MM.1S (cell line): ENCODE measurements around the gene XRN1.

Source experiments
- DNase-seq: peaks from one replicate; pipeline ENCODE4 v3.0.0-alpha.2; 2015
- H2AFZ ChIP-seq: fragments of 300-600 bp; sonication (generic); 2 replicates; pipeline ENCODE4 v1.6.0; 2016; ENCODE audit warnings: antibody characterized with exemption, low read length
- H3F3A ChIP-seq: fragments of 300-600 bp; sonication (generic); 2 replicates; pipeline ENCODE4 v1.6.1; 2016; ENCODE audit warnings: mild to moderate bottlenecking, antibody characterized with exemption, low read length, moderate library complexity, mixed read lengths; ENCODE audit not compliant: insufficient read depth
- H3K27ac ChIP-seq: fragments of 300-600 bp; sonication (generic); 2 replicates; pipeline ENCODE4 v1.5.1; 2016; ENCODE audit warnings: mild to moderate bottlenecking, low read length
- H3K27me3 ChIP-seq: fragments of 300-600 bp; sonication (generic); replicated peaks from 2 replicates; pipeline ENCODE4 v1.6.0; 2016; ENCODE audit warnings: low read length; ENCODE audit not compliant: insufficient read depth
- H3K36me3 ChIP-seq: fragments of 300-600 bp; sonication (generic); replicated peaks from 2 replicates; pipeline ENCODE4 v1.6.1; 2016; ENCODE audit warnings: mild to moderate bottlenecking, low read length, mixed read lengths; ENCODE audit not compliant: insufficient read depth
- H3K4me1 ChIP-seq: fragments of 300-600 bp; sonication (generic); 2 replicates; pipeline ENCODE4 v1.6.1; 2016; ENCODE audit warnings: low read length, mixed read lengths
- H3K4me2 ChIP-seq: fragments of 300-600 bp; sonication (generic); 2 replicates; pipeline ENCODE4 v1.6.0; 2016; ENCODE audit warnings: low read depth, low read length
- H3K4me3 ChIP-seq: fragments of 300-600 bp; sonication (generic); 2 replicates; pipeline ENCODE4 v1.5.1; 2016; ENCODE audit warnings: low read length, mixed read lengths
- H3K79me2 ChIP-seq: fragments of 300-600 bp; sonication (generic); 2 replicates; pipeline ENCODE4 v1.6.1; 2016; ENCODE audit warnings: mixed run types, low read length, mixed read lengths
- H3K9ac ChIP-seq: fragments of 300-600 bp; sonication (generic); 2 replicates; pipeline ENCODE4 v1.6.1; 2016; ENCODE audit warnings: low read length, mixed read lengths
- H3K9me2 ChIP-seq: fragments of 300-600 bp; sonication (generic); replicated peaks from 2 replicates; pipeline ENCODE4 v1.6.1; 2016; ENCODE audit warnings: mild to moderate bottlenecking, low read length, mixed read lengths; ENCODE audit not compliant: insufficient read depth
- H3K9me3 ChIP-seq: fragments of 300-600 bp; sonication (generic); replicated peaks from 2 replicates; pipeline ENCODE4 v1.6.1; 2016; ENCODE audit warnings: mild to moderate bottlenecking, low read length, mixed read lengths; ENCODE audit not compliant: insufficient read depth
- H4K20me1 ChIP-seq: fragments of 300-600 bp; sonication (generic); 2 replicates; pipeline ENCODE4 v1.6.1; 2016; ENCODE audit warnings: mild to moderate bottlenecking, low read length, moderate library complexity, mixed read lengths; ENCODE audit not compliant: insufficient read depth
- CTCF ChIP-seq: fragments of 300-600 bp; sonication (generic); IDR thresholded peaks from 2 replicates; pipeline ENCODE4 v1.5.1; 2016; ENCODE audit warnings: antibody characterized with exemption, low read length, mixed read lengths
- EZH2 ChIP-seq: fragments of 300-600 bp; sonication (generic); optimal IDR thresholded peaks from 2 replicates; pipeline ENCODE3; 2017; ENCODE audit warnings: low read depth, mild to moderate bottlenecking, antibody characterized with exemption, low read length, mixed read lengths
- EZH2phosphoT487 ChIP-seq: fragments of 300-600 bp; sonication (generic); IDR thresholded peaks from 2 replicates; pipeline ENCODE4 v1.6.1; 2018; ENCODE audit warnings: antibody characterized with exemption, low read length

The XRN1 gene

DNA sequence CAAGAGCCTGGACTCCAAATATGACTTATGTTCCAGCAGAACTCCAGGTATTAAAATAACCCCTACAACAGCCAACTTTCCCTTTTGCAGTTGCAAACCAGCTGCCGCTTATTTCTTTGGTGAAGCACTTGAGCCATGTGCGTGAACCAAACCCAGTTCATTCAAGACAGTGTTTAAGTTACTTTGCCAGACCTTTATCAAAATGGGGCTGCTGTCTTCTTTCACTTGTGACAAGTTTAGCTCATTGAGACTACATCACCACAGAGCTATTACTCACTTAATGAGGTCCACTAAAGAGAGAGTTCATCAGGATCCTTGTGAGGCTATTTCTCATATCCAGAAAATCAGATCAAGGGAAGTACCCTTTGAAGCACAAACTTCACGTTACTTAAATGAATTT lies 2.4 kb upstream of the XRN1 start:
- TF ChIP-seq EZH2 = no peak
- TF ChIP-seq EZH2phosphoT487 = no peak
- no peak for TF ChIP-seq CTCF
- no peaks in the 10 kb centered on the region for H3K36me3 ChIP-seq
- peaks cover 26% of the 10 kb centered on the region for H3K79me2 ChIP-seq

DNA sequence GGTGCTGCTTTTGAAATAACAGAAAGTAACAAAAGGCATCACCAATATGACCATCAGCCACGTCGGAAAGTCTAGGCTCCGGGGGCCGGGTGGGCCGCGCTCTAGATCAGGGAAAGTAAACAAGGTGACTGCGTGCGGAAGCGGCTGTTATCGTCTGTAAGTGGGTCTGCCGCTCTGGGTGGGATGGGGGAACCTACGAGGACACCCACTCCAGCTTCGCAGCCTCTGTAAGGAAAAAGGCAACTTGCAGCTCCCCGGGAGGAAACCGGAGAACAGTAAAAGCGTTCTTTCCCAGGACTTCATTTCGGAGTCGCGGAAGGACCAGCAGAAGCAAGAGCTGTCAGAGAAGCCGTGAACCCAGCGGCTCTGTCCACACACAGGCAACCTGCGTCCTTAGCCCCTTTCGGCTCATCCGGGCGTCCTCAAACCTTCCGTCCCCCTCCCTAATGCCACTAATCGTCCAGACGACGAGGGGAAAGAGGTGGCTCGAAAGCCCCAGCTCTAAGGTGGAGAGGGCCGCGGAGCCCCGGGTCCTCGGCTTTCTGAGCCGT lies 461 bp downstream of the XRN1 start:
- no peaks in the 10 kb centered on the region for H3K9me3 ChIP-seq
- H3K79me2 ChIP-seq = peaks cover 54% of the 10 kb centered on the region
- TF ChIP-seq CTCF = no peak
- TF ChIP-seq EZH2 = no peak
- no peak for TF ChIP-seq EZH2phosphoT487
- no peaks in the 10 kb centered on the region for H3K9me2 ChIP-seq
- H4K20me1 ChIP-seq = no peaks in the 10 kb centered on the region; the same call in 1 of the 2 replicates
- peaks cover 8% of the 10 kb centered on the region; the same call in 1 of the 2 replicates for H3K4me1 ChIP-seq
- peaks cover 28% of the 10 kb centered on the region for H3F3A ChIP-seq
- peak overlapping the region; percentile 83; the same call in 1 of the 2 replicates for H3K4me2 ChIP-seq
- peak overlapping the region; percentile 93 for H3K4me3 ChIP-seq
- no peaks in the 10 kb centered on the region for H3K36me3 ChIP-seq
- H3K9ac ChIP-seq = peak overlapping the region; percentile 97
- peak overlapping the region; percentile 94 for H3K27ac ChIP-seq
- peak overlapping the region; percentile 57 for H2AFZ ChIP-seq
- no peaks in the 10 kb centered on the region for H3K27me3 ChIP-seq
- peak; percentile 37 for DNase-seq

More for the DNA sequence above, 2.4 kb upstream of the XRN1 start:
- H3K9me2 ChIP-seq = no peaks in the 10 kb centered on the region
- no peak overlapping the region for H3K27ac ChIP-seq
- no peak for DNase-seq
- H3K9me3 ChIP-seq = no peaks in the 10 kb centered on the region
- peaks cover 28% of the 10 kb centered on the region for H3F3A ChIP-seq
- H3K4me1 ChIP-seq = peaks cover 5% of the 10 kb centered on the region; the same call in 1 of the 2 replicates
- no peak overlapping the region for H3K4me3 ChIP-seq
- no peaks in the 10 kb centered on the region; the same call in 1 of the 2 replicates for H4K20me1 ChIP-seq
- H3K4me2 ChIP-seq = no peak overlapping the region
- no peak overlapping the region for H3K9ac ChIP-seq
- no peaks in the 10 kb centered on the region for H3K27me3 ChIP-seq
- no peak overlapping the region for H2AFZ ChIP-seq

DNA sequence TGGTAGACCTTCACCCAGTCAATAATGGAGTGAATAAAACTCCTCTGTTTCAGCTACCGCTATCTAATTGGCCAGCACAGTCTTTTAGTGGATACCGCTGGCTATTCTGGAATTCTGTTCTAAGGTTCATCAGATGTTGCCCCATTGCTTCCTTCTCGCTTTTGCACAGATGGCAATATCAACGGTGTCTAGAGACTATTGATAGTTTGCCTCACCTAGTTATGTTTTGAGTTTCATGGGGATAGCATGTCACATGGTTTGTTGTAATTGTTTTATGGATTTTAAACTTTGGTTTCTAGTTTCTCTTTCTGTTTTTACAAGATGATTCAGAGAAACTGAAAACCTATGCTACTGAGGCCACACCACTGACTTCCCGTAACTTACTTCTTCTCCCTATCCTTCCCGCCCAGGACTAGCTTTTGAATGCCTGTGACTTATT lies 2.0 kb downstream of the XRN1 start:
- Histone ChIP-seq H3K79me2 (peaks cover 69% of the 10 kb centered on the region), H3K4me2 (peak overlapping the region; percentile 83), H3K4me3 (peak overlapping the region; percentile 93)

More for the DNA sequence above, 2.0 kb downstream of the XRN1 start:
- TF ChIP-seq EZH2phosphoT487 (no peak), EZH2 (no peak), CTCF (no peak)
- Histone ChIP-seq H3K27ac (peak overlapping the region; percentile 94; the same call in 1 of the 2 replicates), H3K9me3 (no peaks in the 10 kb centered on the region), H3K27me3 (no peaks in the 10 kb centered on the region), H4K20me1 (no peaks in the 10 kb centered on the region; the same call in 1 of the 2 replicates), H3K9ac (peak overlapping the region; percentile 97; the same call in 1 of the 2 replicates), H3F3A (peaks cover 28% of the 10 kb centered on the region), H2AFZ (no peak overlapping the region), H3K9me2 (no peaks in the 10 kb centered on the region), H3K4me1 (peaks cover 8% of the 10 kb centered on the region; the same call in 1 of the 2 replicates), H3K36me3 (no peaks in the 10 kb centered on the region)
- peak; percentile 68 for DNase-seq
